ENCODE data around the gene ROR2. TPM values are rescaled to one million over a fixed set of nuclear protein-coding genes. Genes with fewer than 3 reads are reported as not detected.

ROR2 gene
- total RNA-seq, 2 donors from 2014 or later, result 37.2 to 43.9 TPM

DNA sequence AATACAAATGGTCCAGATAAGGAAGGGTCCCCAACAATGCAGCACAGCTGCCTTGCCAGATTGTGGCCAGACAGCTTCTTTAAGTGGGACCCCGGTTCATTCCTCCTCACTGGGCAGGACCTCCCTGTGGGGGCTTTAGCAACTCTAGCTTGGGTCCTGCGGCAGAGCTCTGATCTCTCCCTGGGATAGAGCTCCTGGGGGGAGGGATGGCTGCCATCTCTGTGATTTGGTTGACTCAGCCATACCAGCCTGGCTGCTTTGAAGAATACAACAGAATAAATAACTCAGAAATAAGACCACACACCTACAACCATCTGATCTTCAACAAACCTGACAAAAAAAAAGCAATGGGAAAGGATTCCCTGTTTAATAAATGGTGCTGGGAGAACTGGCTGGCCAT is 22.7 kb upstream of the ROR2 start:
- no peaks in the 10 kb centered on the region for H3K36me3 ChIP-seq
- H3K4me1 ChIP-seq (replicated peaks), result no peaks in the 10 kb centered on the region
- no peaks in the 10 kb centered on the region for H3K27me3 ChIP-seq (replicated peaks; ENCODE audit: insufficient read depth)
- H3K27ac ChIP-seq, result no peak overlapping the region
- H3K9me3 ChIP-seq, result no peaks in the 10 kb centered on the region
- intact Hi-C loops (cut with DNase I), result no loop called here
- DNase-seq (ENCODE audit: low spot score), result no peak
- WGBS, result 80% methylated on average over 2 of the region's 2 CpGs
- no peak overlapping the region for H3K4me3 ChIP-seq
- TF ChIP-seq CTCF (IDR thresholded peaks at IDR 0.05), result no peak
- no peak for TF ChIP-seq POLR2A (IDR thresholded peaks at IDR 0.05)
- no peak for TF ChIP-seq POLR2AphosphoS5 (IDR thresholded peaks at IDR 0.05)

GRCh38 chr9:91972076-91972626 is 22.1 kb upstream of the ROR2 start:
- WGBS, result 65% methylated on average over 4 of the region's 4 CpGs
- H3K27me3 ChIP-seq (replicated peaks; ENCODE audit: insufficient read depth), result no peaks in the 10 kb centered on the region
- H3K36me3 ChIP-seq, result no peaks in the 10 kb centered on the region
- intact Hi-C loops (cut with DNase I), result no loop called here
- TF ChIP-seq POLR2A (IDR thresholded peaks at IDR 0.05), result no peak
- no peak for TF ChIP-seq POLR2AphosphoS5 (IDR thresholded peaks at IDR 0.05)
- TF ChIP-seq CTCF (IDR thresholded peaks at IDR 0.05), result no peak
- no peaks in the 10 kb centered on the region for H3K9me3 ChIP-seq
- no peaks in the 10 kb centered on the region for H3K4me1 ChIP-seq (replicated peaks)
- no peak for DNase-seq (ENCODE audit: low spot score)
- H3K27ac ChIP-seq, result no peak overlapping the region
- no peak overlapping the region for H3K4me3 ChIP-seq

DNA sequence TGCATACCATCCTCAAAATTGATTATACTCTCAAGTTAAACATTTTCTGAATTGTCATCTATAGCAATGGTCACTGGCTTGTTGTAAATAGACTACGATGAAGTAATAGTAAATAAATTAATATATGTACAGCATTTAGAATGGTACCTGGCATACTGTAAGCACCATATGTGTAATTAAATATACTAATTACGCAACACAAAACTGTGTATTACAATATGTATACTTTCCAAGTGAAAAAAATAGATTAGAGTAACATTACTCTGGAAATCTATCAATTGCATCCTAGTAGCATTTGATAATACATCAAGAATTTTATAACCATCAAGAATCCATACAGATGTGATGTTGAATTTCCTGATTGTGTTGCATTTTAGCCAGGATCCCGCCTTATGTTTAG is 17.2 kb upstream of the ROR2 start:
- WGBS, result 94% methylated on average over 3 of the region's 3 CpGs

DNA sequence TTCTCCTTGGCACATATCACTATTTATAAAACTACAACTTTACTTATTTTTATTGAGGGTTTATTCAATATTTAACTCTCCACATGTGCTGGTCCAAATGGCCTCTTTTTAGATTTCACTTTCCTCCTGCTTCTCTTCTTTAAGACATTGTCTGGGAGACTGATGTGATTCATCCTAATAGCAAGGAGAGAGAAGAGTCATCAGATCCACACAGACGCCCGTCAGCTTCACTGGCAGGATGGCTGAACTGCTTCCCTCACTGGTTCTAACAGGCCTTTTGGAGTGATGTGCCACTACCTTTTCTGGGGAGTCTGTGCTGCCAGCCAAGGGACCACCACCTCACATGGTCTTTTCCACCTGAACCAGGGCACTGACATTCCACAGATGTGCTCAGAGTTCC is 16.5 kb upstream of the ROR2 start:
- TF ChIP-seq CTCF (IDR thresholded peaks at IDR 0.05) (no peak), POLR2AphosphoS5 (IDR thresholded peaks at IDR 0.05) (no peak), POLR2A (IDR thresholded peaks at IDR 0.05) (no peak)

More for the DNA sequence above, 17.2 kb upstream of the ROR2 start:
- Histone ChIP-seq H3K4me3 (no peak overlapping the region), H3K27ac (no peak overlapping the region), H3K36me3 (no peaks in the 10 kb centered on the region), H3K27me3 (replicated peaks; ENCODE audit: insufficient read depth) (no peaks in the 10 kb centered on the region), H3K4me1 (replicated peaks) (no peaks in the 10 kb centered on the region), H3K9me3 (no peaks in the 10 kb centered on the region)
- TF ChIP-seq POLR2A (IDR thresholded peaks at IDR 0.05) (no peak), POLR2AphosphoS5 (IDR thresholded peaks at IDR 0.05) (no peak), CTCF (IDR thresholded peaks at IDR 0.05) (no peak)
- intact Hi-C loops (cut with DNase I), result no loop called here
- DNase-seq (ENCODE audit: low spot score), result no peak

DNA sequence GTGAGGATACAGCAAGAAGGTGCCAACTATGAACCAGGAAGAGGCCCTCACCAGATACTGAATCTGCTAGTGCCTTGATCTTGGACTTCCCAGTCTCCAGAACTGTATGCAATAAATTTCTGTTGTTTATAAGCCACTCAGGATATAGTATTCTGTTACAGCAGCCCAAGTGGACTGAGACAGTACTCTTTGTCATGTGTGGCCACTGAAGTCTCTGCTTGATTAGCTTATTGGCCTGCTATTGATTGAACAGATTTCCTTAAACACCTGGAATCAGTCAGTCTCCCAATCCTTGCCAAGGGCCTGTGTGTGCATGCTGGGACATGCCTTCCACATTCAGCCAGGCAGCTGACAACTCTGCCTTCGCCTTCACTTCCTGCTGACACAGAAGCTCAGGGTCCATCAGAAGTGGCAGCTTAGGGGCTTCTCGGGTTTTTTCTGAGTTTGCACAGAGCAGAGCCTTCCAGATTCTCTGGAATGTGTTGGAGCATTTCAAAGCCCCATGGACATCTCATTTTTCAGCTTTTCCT is 13.7 kb upstream of the ROR2 start:
- 63% methylated on average over 2 of the region's 2 CpGs for WGBS
- no peak for TF ChIP-seq CTCF (IDR thresholded peaks at IDR 0.05)
- TF ChIP-seq POLR2AphosphoS5 (IDR thresholded peaks at IDR 0.05), result no peak
- no peak for TF ChIP-seq POLR2A (IDR thresholded peaks at IDR 0.05)
- Histone ChIP-seq H3K9me3 (no peaks in the 10 kb centered on the region), H3K4me1 (replicated peaks) (no peaks in the 10 kb centered on the region), H3K4me3 (no peak overlapping the region), H3K27ac (no peak overlapping the region), H3K27me3 (replicated peaks; ENCODE audit: insufficient read depth) (no peaks in the 10 kb centered on the region), H3K36me3 (no peaks in the 10 kb centered on the region)
- intact Hi-C loops (cut with DNase I), result no loop called here
- DNase-seq (ENCODE audit: low spot score), result no peak

More for the DNA sequence above, 16.5 kb upstream of the ROR2 start:
- H3K4me3 ChIP-seq, result no peak overlapping the region
- no peak for DNase-seq (ENCODE audit: low spot score)
- intact Hi-C loops (cut with DNase I), result no loop called here
- H3K27ac ChIP-seq, result no peak overlapping the region
- H3K27me3 ChIP-seq (replicated peaks; ENCODE audit: insufficient read depth), result no peaks in the 10 kb centered on the region
- H3K4me1 ChIP-seq (replicated peaks), result no peaks in the 10 kb centered on the region
- 89% methylated on average over 2 of the region's 2 CpGs for WGBS
- no peaks in the 10 kb centered on the region for H3K9me3 ChIP-seq
- H3K36me3 ChIP-seq, result no peaks in the 10 kb centered on the region
